Fibroblast of pulmonary artery (primary cell): Measurements from ENCODE around the gene ZNF292.

ENCODE experiments used
- DNase-seq: peaks from one replicate; pipeline ENCODE4 v3.0.0-alpha.2; 2010; ENCODE audit warnings: low read depth
- H3K4me3 ChIP-seq: replicated peaks from 2 replicates; pipeline ENCODE4 v1.5.1; 2011; ENCODE audit warnings: low read depth, mild to moderate bottlenecking, control low read depth, low read length, moderate library complexity
- CTCF ChIP-seq: IDR thresholded peaks from 2 replicates; pipeline ENCODE4 v1.5.1; 2011; ENCODE audit warnings: mild to moderate bottlenecking, control low read depth, low read length, inconsistent platforms; ENCODE audit errors: missing control alignments

The ZNF292 gene

DNA sequence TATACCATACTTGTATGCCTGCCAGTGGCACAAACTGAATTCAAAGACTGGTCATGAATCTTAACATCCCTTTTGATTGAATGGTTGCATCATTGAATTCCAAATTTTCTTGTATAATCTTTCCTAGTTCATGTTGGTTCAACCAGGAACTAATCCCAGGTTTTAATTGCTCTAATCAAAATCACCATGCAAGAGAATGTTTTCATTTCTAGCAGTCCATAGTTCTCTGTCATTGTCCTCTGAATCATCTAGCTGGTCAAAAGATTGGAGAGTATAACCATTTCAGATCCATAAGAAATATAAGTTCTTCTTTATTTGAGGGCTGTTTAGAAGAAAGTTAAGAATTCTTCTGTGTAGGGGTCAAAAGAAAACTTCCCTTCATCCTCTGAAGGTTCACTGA is 57.2 kb downstream of the ZNF292 start:
- DNase-seq, result no peak
- H3K4me3 ChIP-seq, result no peak overlapping the region
- TF ChIP-seq CTCF, result no peak

DNA sequence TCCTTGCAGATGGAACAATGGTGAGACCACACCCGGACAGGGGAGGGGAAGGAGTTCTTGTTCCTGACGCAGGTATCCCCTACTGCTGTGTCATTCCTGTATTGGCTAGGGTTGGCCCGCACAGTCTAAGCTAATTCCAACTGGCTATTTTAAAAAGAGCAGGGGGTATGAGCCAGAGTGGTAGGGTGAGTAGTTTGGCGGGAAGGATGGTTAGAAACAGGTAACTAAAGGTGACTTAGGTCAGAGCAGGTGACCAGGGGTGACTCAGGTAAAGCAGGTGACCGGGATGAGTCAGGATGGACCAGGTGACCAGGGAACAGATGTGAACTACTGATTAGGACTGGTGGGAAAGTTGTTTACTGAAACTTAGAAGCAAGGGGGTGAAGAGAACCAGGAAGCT is 58.0 kb downstream of the ZNF292 start:
- H3K4me3 ChIP-seq, result no peak overlapping the region
- no peak for DNase-seq
- TF ChIP-seq CTCF, result no peak

DNA sequence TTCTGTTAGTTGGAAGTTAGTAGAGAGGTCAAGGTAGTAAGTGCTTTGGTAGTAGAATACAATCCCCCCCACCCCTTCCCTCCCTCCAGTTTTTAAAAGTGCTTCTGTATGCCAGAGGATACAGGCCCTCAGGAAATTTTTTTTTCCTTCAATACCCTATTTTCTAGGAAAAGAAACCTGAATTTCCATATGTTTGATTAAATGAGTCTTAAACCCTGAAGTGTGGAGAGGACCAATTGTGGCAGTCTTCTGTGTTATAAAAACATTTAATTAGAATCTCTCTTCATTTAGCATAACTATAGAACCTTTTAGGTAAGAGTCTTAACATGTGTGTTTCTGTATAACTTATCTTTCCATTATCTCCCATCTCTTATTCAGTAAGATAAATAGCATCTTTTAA is 59.5 kb downstream of the ZNF292 start:
- no peak for DNase-seq
- no peak overlapping the region for H3K4me3 ChIP-seq
- no peak for TF ChIP-seq CTCF

DNA sequence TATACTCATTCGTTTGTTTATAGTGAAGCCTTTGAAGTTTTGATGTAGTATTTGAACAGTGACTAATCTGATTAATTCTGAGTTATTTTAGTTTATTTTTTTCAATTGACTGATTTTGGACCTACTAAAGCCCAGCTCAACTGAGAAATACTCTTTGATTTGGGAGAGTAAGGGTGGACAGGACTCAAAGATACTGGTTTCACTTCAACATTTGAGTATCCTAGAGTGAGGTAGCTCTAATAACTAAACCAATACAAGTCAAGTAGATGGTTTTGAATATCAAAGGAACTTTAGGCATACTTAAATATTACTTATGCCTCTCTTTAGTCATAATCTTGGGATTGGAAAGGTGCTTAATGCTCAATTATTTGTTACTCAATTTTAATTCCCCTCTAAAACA is 65.6 kb downstream of the ZNF292 start:
- DNase-seq, result no peak
- no peak for TF ChIP-seq CTCF
- H3K4me3 ChIP-seq, result no peak overlapping the region

DNA sequence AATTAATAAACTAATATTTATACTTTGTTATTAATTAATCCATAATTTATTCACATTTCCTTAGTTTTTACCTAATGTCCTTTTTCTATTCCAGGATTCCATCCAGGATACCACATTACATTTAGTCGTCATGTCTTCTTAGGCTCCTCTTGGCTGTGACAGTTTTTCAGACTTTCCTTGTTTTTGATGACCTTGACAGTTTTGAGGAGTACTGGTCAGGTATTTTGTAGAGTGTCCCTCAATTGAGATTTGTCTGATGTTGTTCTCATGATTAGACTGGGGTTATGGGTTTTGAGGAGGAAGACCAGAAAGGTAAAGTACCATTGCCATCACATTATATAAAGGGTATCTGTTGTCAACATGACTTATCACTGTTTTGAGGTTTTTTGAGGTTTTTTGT is 67.3 kb downstream of the ZNF292 start:
- DNase-seq, result no peak
- no peak for TF ChIP-seq CTCF
- H3K4me3 ChIP-seq, result no peak overlapping the region

DNA sequence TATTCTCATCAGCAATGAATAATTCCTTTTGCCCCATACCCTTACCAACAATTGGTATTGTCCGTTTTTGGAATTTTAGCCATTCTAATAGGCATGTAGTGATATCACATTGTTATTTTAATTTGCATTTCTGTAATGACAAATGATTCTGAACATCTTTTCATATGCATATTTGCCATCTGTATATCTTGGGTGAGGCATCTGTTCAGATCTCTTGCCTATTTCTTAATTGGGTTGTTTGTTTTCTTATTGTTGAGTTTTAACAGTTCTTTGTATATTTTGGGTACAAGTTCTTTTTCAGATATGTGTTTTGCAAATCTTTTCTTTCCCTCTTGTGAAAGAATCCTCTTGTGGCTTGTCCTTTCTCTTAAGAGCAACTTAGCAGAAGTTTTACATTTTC is 69.6 kb downstream of the ZNF292 start:
- TF ChIP-seq CTCF, result no peak
- no peak for DNase-seq

GRCh38 chr6:87225511-87225910 is 70.1 kb downstream of the ZNF292 start:
- H3K4me3 ChIP-seq, result no peak overlapping the region
- no peak for TF ChIP-seq CTCF
- no peak for DNase-seq

More for the DNA sequence above, 69.6 kb downstream of the ZNF292 start:
- no peak overlapping the region for H3K4me3 ChIP-seq
